Common myeloid progenitor, CD34-positive (primary cell): Measurements from ENCODE around the gene NDUFS7.

Experiments
- CTCF ChIA-PET: fragments of 350-600 bp; sonication (Branson Sonifier 250); formaldehyde crosslinking; loops from one replicate; lab custom pipeline; 2021; ENCODE audit warnings: antibody characterized with exemption; lab: Charles Lee
- POLR2A ChIA-PET: fragments of 350-600 bp; sonication (Branson Sonifier 250); formaldehyde crosslinking; loops from one replicate; lab custom pipeline; 2021; ENCODE audit warnings: antibody characterized with exemption; lab: Charles Lee
- DNase-seq, 3 donors: peaks; one replicate each; pipeline versions ENCODE4 v3.0.0 to v3.0.0-alpha.2; 2013
- H3K27ac ChIP-seq, 2 experiments: 1 replicate in 1 of 2; 2 replicates in 1 of 2; pipeline ENCODE4 v1.7.0; 2013; ENCODE audit warnings: inconsistent platforms in 2 of 2, low read length in 2 of 2, mild to moderate bottlenecking in 2 of 2, low read depth in 1 of 2, moderate library complexity in 1 of 2; ENCODE audit not compliant: severe bottlenecking in 2 of 2, insufficient read depth in 1 of 2, poor library complexity in 1 of 2
- H3K27me3 ChIP-seq, 5 experiments: replicated peaks in 2 of 5; 1 replicate in 3 of 5; 2 replicates in 2 of 5; pipeline versions ENCODE4 v1.6.1 to v1.7.0; 2013; ENCODE audit warnings: low read length in 4 of 5, mild to moderate bottlenecking in 2 of 5, moderate library complexity in 2 of 5, inconsistent platforms in 1 of 5; ENCODE audit not compliant: insufficient read depth in 5 of 5, control insufficient read depth in 4 of 5
- H3K36me3 ChIP-seq, 4 experiments: 1 replicate in 2 of 4; 2 replicates in 2 of 4; pipeline versions ENCODE4 v1.6.1 to v1.7.0; 2013; ENCODE audit warnings: low read length in 3 of 4, control low read depth in 1 of 4, mild to moderate bottlenecking in 1 of 4; ENCODE audit not compliant: control insufficient read depth in 4 of 4, insufficient read depth in 4 of 4
- H3K4me1 ChIP-seq, 4 experiments: 1 replicate in 3 of 4; 2 replicates in 1 of 4; pipeline versions ENCODE4 v1.6.1 to v1.7.1; 2013; ENCODE audit warnings: low read length in 3 of 4, mild to moderate bottlenecking in 3 of 4, control low read depth in 1 of 4, inconsistent platforms in 1 of 4, moderate library complexity in 1 of 4; ENCODE audit not compliant: control insufficient read depth in 4 of 4, insufficient read depth in 4 of 4; ENCODE audit errors: control extremely low read depth in 1 of 4
- H3K4me3 ChIP-seq, 7 experiments: 1 replicate in 4 of 7; 2 replicates in 3 of 7; pipeline versions ENCODE4 v1.5.1 to v1.7.0; 2013; ENCODE audit warnings: mild to moderate bottlenecking in 7 of 7, low read length in 6 of 7, moderate library complexity in 6 of 7, inconsistent platforms in 2 of 7, low read depth in 2 of 7, control low read depth in 1 of 7; ENCODE audit not compliant: insufficient read depth in 4 of 7, control insufficient read depth in 1 of 7; ENCODE audit errors: extremely low read depth in 1 of 7
- H3K9me3 ChIP-seq, 5 experiments: 1 replicate in 4 of 5; 2 replicates in 1 of 5; pipeline versions ENCODE4 v1.6.1 to v1.7.1; 2013; ENCODE audit warnings: low read length in 4 of 5, mild to moderate bottlenecking in 2 of 5, inconsistent platforms in 1 of 5, low read depth in 1 of 5, moderate library complexity in 1 of 5; ENCODE audit not compliant: control insufficient read depth in 4 of 5, insufficient read depth in 2 of 5; ENCODE audit errors: control extremely low read depth in 1 of 5
- WGBS: methylation state at CpG from one replicate; pipeline ENCODE4 v1.1.5; 2013; ENCODE audit not compliant: insufficient coverage; 5-methylcytosine and 5-hydroxymethylcytosine counted together

The NDUFS7 gene

GRCh38 chr19:1360126-1360817 lies 23.4 kb upstream of the NDUFS7 start:
- CTCF ChIA-PET: interaction anchor here (0.8 to 1.6 kb wide), 3 partner anchors 12 to 14 kb away, joined by 3 read pairs; no protein-coding TSS in a partner anchor
- Histone ChIP-seq H3K27ac (no peak overlapping the region), H3K27me3 (no peaks in the 10 kb centered on the region), H3K4me1 (peaks cover 7 to 51% (median 43%) of the 10 kb centered on the region in 4 experiments), H3K4me3 (no peak overlapping the region), H3K36me3 (peaks cover 0 to 54% (median 42%) of the 10 kb centered on the region in 4 experiments), H3K9me3 (no peaks in the 10 kb centered on the region)
- no peak for DNase-seq
- WGBS: 96% methylated on average over 30 of the region's 30 CpGs
- POLR2A ChIA-PET: no interaction called here

- DNase-seq: no peak
- H3K4me3 ChIP-seq: no peak overlapping the region
- ChIA-PET POLR2A (no interaction called here), CTCF (interaction anchor here (1.0 kb wide), 1 partner anchor 13 kb away, joined by 3 read pairs; no protein-coding TSS in a partner anchor)
- H3K9me3 ChIP-seq: no peaks in the 10 kb centered on the region
- peaks cover 7 to 51% (median 44%) of the 10 kb centered on the region in 4 experiments for H3K4me1 ChIP-seq
- H3K27ac ChIP-seq: no peak overlapping the region
- 86% methylated on average over 21 of the region's 31 CpGs for WGBS
- H3K36me3 ChIP-seq: peaks cover 0 to 60% (median 44%) of the 10 kb centered on the region in 4 experiments
- H3K27me3 ChIP-seq: no peaks in the 10 kb centered on the region
These were observed 22.8 kb upstream of the NDUFS7 start for GRCh38 chr19:1360818-1361461.

- 94% methylated on average over 20 of the region's 30 CpGs for WGBS
- CTCF ChIA-PET: interaction anchor here (0.6 kb wide), 1 partner anchor 29 kb away, joined by 3 read pairs; no protein-coding TSS in a partner anchor
- Histone ChIP-seq H3K9me3 (no peaks in the 10 kb centered on the region), H3K4me1 (peaks cover 7 to 56% (median 48%) of the 10 kb centered on the region in 4 experiments), H3K4me3 (no peak overlapping the region), H3K27me3 (no peaks in the 10 kb centered on the region), H3K36me3 (peaks cover 0 to 62% (median 44%) of the 10 kb centered on the region in 4 experiments), H3K27ac (no peak overlapping the region)
- DNase-seq: no peak
- POLR2A ChIA-PET: no interaction called here
These were observed 21.9 kb upstream of the NDUFS7 start for GRCh38 chr19:1361601-1362386.

- H3K27ac ChIP-seq: no peak overlapping the region
- CTCF ChIA-PET: interaction anchor here (0.6 to 3.0 kb wide), 2 partner anchors 30 to 47 kb away, joined by 3 to 10 read pairs; no protein-coding TSS in a partner anchor
- WGBS: 76% methylated on average over 35 of the region's 42 CpGs
- no peaks in the 10 kb centered on the region for H3K9me3 ChIP-seq
- peaks cover 7 to 64% (median 56%) of the 10 kb centered on the region in 4 experiments for H3K4me1 ChIP-seq
- no peaks in the 10 kb centered on the region for H3K27me3 ChIP-seq
- no peak for DNase-seq
- peaks cover 0 to 64% (median 41%) of the 10 kb centered on the region in 4 experiments for H3K36me3 ChIP-seq
- POLR2A ChIA-PET: no interaction called here
- peak overlapping the region in 4 of 7 experiments; percentile 40 to 61 (median 48) for H3K4me3 ChIP-seq
These were observed 21.1 kb upstream of the NDUFS7 start for GRCh38 chr19:1362387-1363257.

- Histone ChIP-seq H3K4me1 (peaks cover 7 to 66% (median 64%) of the 10 kb centered on the region in 4 experiments), H3K36me3 (peaks cover 0 to 54% (median 34%) of the 10 kb centered on the region in 4 experiments), H3K27me3 (no peaks in the 10 kb centered on the region), H3K4me3 (peak overlapping the region in 6 of 7 experiments; percentile 27 to 61 (median 43)), H3K27ac (peak overlapping the region; percentile 15 to 55), H3K9me3 (no peaks in the 10 kb centered on the region)
- DNase-seq: peak; percentile 40 to 76 (median 68)
- WGBS: 2% methylated on average over 6 of the region's 10 CpGs
- ChIA-PET POLR2A (no interaction called here), CTCF (interaction anchor here (1.5 to 3.0 kb wide), 2 partner anchors 19 to 48 kb away, joined by 3 to 10 read pairs; no protein-coding TSS in a partner anchor)
These were observed 20.1 kb upstream of the NDUFS7 start for GRCh38 chr19:1363599-1363998.

- H3K9me3 ChIP-seq: no peaks in the 10 kb centered on the region
- H3K4me3 ChIP-seq: peak overlapping the region in 4 of 7 experiments; percentile 19 to 61 (median 38)
- H3K4me1 ChIP-seq: peaks cover 7 to 66% (median 64%) of the 10 kb centered on the region in 4 experiments
- POLR2A ChIA-PET: no interaction called here
- peak overlapping the region in 1 of 2 experiments; percentile 55 for H3K27ac ChIP-seq
- peaks cover 0 to 51% (median 29%) of the 10 kb centered on the region in 4 experiments for H3K36me3 ChIP-seq
- no peaks in the 10 kb centered on the region for H3K27me3 ChIP-seq
- CTCF ChIA-PET: interaction anchor here (0.6 to 3.0 kb wide), 4 partner anchors 18 to 461 kb away, joined by 3 to 10 read pairs (median 4); no protein-coding TSS in a partner anchor
- peak in 2 of 3 donors; percentile 55 to 56 for DNase-seq
- WGBS: 86% methylated on average over 2 of the region's 15 CpGs
These were observed 19.5 kb upstream of the NDUFS7 start for GRCh38 chr19:1364070-1364704.
